Measurements from ENCODE around the gene ETS1.

ETS1 gene

GRCh38 chr11:128536506-128536905 lies 50.9 kb downstream of the ETS1 start:
- DNase-seq (ENCODE audit: low spot score) = no peak

GRCh38 chr11:128535468-128536457 lies 51.6 kb downstream of the ETS1 start:
- no peak for DNase-seq (ENCODE audit: low spot score)

GRCh38 chr11:128533472-128533871 lies 53.9 kb downstream of the ETS1 start:
- DNase-seq (ENCODE audit: low spot score) = no peak

- no peak for DNase-seq (ENCODE audit: low spot score)
Observed at GRCh38 chr11:128532572-128533091, 54.7 kb downstream of the ETS1 start.

- no peak for DNase-seq (ENCODE audit: low spot score)
Observed at GRCh38 chr11:128532016-128532571, 55.3 kb downstream of the ETS1 start.

GRCh38 chr11:128531588-128531987 lies 55.8 kb downstream of the ETS1 start:
- no peak for DNase-seq (ENCODE audit: low spot score)

GRCh38 chr11:128530118-128531074 lies 57.0 kb downstream of the ETS1 start:
- DNase-seq (ENCODE audit: low spot score) = no peak

GRCh38 chr11:128528294-128528693 lies 59.1 kb downstream of the ETS1 start:
- DNase-seq (ENCODE audit: low spot score) = no peak

- no peak for DNase-seq (ENCODE audit: low spot score)
Observed at GRCh38 chr11:128527046-128527445, 60.3 kb downstream of the ETS1 start.

- DNase-seq (ENCODE audit: low spot score) = no peak
Observed at GRCh38 chr11:128525411-128526243, 61.7 kb downstream of the ETS1 start.

GRCh38 chr11:128524172-128524571 lies 63.2 kb downstream of the ETS1 start:
- DNase-seq (ENCODE audit: low spot score) = no peak

- no peak for DNase-seq (ENCODE audit: low spot score)
Observed at GRCh38 chr11:128523641-128524040, 63.7 kb downstream of the ETS1 start.

- no peak for DNase-seq (ENCODE audit: low spot score)
Observed at GRCh38 chr11:128522943-128523518, 64.3 kb downstream of the ETS1 start.

GRCh38 chr11:128522055-128522942 lies 65.1 kb downstream of the ETS1 start:
- DNase-seq (ENCODE audit: low spot score) = peak; percentile 76

GRCh38 chr11:128521682-128522054 lies 65.7 kb downstream of the ETS1 start:
- no peak for DNase-seq (ENCODE audit: low spot score)

GRCh38 chr11:128520888-128521681 lies 66.3 kb downstream of the ETS1 start:
- no peak for DNase-seq (ENCODE audit: low spot score)

- no peak for DNase-seq (ENCODE audit: low spot score)
Observed at GRCh38 chr11:128520206-128520887, 67.0 kb downstream of the ETS1 start.

- DNase-seq (ENCODE audit: low spot score) = no peak
Observed at GRCh38 chr11:128519338-128519737, 68.0 kb downstream of the ETS1 start.
